ENCODE results near the gene TCP1. TPM values are rescaled to one million over a fixed set of nuclear protein-coding genes. Genes with fewer than 3 reads are reported as not detected.
A peak's percentile ranks its signal among the peaks of the same experiment; 100 is the strongest.

TCP1 gene
- total and polyA plus RNA-seq, 2 of the 13 experiments (the other 11 are each of a cell fraction or from before 2014, with no cell fraction given): 116 to 553 TPM

GRCh38 chr6:159762681-159763293 lies 26.6 kb downstream of the TCP1 start (continued):
- TF ChIP-seq CSRNP2 (CRISPR knock-in tag; conservative IDR thresholded peaks at IDR 0.05; ENCODE audit: low read depth) (no peak), ZNF513 (CRISPR knock-in tag; conservative IDR thresholded peaks at IDR 0.05) (no peak), BATF2 (CRISPR knock-in tag; IDR thresholded peaks at IDR 0.05) (no peak; the same call in 1 of the 2 replicates), IRX3 (CRISPR knock-in tag; IDR thresholded peaks at IDR 0.05; ENCODE audit: borderline replicate concordance, low read depth) (no peak), KIAA2018 (CRISPR knock-in tag; IDR thresholded peaks at IDR 0.05; ENCODE audit: borderline replicate concordance) (0 out of 2 replicates have a peak, but pooled peaks have one; percentile 59), ONECUT2 (CRISPR knock-in tag; IDR thresholded peaks at IDR 0.05) (no peak), ZNF18 (CRISPR knock-in tag; IDR thresholded peaks at IDR 0.05; ENCODE audit: insufficient replicate concordance) (peak; percentile 40), ZNF468 (CRISPR knock-in tag; IDR thresholded peaks at IDR 0.05) (peak; percentile 98), PBX3 (CRISPR knock-in tag; IDR thresholded peaks at IDR 0.05; ENCODE audit: borderline replicate concordance) (no peak), NR2C2 (CRISPR knock-in tag; IDR thresholded peaks at IDR 0.05; ENCODE audit: borderline replicate concordance) (peak; percentile 31)

Data from HepG2 (cell line).